GM19455 (cell line): ENCODE results near the gene SLC9A4.
"Not testable (repeated sequence)": the region's sequence is repeated elsewhere in the genome, so short reads cannot be mapped to it uniquely, and the experiment has no call there.

Experiments
- ATAC-seq: cut with Tn5 transposase; IDR thresholded peaks from one replicate; pipeline ENCODE4 v1.9.1; 2021; ENCODE audit not compliant: unreplicated experiment

Gene SLC9A4

DNA sequence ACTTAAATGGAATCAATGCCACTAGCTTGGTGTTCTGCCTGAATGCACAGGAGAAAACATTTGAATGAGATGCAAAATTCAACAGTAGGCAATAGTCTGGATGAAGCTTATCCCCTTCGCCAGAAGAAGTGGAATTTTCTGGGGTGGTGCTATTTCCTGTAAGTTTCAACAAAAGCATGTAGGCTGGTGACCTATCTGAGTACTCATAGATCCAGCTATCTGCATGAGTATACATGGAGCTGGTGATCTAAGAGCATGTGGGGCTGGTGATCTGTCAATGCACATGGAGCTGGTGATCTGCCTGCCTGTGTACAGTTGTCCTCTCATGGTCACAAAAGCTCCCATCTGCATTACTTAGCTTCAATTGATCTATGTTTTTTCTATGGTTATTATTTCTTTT lies 71.2 kb downstream of the SLC9A4 start:
- ATAC-seq: no peak

DNA sequence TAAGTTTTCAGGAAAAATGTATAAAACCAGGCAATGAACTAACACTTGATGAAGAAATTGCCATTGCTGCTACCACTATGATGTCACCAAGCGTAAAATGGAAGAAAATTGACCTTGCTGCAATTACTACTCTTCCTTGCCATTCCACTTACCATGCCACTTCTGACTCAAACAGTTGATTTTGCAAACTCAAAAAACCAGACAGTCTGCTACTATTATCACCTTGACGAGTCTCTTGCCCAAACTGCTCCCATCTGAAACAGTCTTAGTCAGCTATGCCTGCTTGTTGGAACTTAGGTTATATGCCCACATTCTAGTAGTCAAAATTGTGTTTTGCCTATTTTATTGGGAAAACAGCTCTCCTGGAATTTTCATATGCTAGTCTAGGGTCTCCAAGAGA lies 74.4 kb downstream of the SLC9A4 start:
- ATAC-seq: no peak

DNA sequence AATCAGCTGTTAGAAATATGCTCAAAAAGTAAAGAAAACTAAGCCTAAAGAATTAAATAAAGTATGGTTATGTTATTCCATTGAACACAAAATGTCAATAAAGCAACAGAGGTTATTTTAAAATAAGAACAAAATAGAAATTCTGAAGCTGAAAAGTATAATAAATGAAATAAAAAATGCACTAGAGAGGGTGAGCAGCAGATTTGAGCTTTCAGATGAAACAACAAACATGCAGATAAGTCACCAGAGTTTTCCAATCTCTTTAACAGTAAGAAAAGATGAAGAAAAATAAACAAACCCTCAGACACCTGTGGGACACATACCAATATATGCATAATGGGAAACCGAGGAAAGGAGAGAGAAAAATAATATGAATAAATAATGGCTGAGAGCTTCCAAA lies 76.0 kb downstream of the SLC9A4 start:
- ATAC-seq: no peak

DNA sequence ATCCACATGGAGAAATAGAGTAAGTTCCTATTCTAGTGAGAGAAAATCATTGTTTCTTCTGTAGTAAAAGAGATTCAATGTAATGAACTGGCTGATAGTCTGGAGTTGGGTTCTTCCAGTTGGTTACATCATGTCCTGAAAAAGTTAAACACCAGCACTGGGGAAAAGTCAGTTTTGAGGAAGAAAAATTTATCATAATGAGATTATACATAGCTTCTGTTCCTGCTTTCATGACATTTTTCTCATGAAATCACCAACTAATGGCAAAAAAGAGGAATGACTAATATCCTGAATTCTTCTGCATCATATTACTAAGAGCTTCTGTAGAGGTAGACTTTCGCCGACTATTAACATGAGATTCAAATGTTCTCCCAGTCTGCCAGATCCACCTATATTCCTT lies 77.1 kb downstream of the SLC9A4 start:
- ATAC-seq: no peak

DNA sequence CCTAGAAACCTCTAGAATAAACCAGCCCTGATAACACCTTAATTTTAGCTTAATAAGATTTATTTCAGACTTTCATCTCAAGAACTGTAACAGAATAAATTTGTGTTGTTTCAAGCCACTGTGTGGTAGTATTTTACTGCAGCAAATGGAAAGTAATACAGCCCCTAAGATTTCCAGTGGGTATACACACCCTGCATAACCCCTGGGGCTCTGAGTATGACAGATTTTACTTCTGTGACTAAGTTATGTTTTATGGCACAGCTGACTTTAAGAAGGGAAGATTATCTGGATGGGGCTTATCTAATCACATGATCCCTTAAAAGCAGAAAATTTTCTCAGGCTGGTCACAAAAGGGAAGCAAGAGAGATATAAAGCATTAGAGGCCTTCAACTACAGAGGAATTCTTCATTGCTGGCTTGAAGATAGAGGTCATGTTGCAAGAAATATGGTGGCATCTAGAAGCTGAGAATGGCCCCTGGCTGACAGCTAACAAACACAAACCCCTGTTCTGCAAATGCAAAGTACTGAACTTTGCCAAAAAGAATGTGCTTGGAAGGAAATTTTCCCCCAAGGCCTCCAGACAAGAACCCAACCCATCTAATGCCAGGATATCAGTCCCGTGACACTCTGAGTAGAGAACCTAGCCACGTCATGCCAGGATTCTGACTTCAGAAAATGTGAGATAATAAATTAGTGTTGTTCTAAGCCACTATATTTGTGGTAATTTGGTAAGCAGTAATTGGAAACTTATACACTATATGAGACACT lies 78.5 kb downstream of the SLC9A4 start:
- no peak for ATAC-seq

DNA sequence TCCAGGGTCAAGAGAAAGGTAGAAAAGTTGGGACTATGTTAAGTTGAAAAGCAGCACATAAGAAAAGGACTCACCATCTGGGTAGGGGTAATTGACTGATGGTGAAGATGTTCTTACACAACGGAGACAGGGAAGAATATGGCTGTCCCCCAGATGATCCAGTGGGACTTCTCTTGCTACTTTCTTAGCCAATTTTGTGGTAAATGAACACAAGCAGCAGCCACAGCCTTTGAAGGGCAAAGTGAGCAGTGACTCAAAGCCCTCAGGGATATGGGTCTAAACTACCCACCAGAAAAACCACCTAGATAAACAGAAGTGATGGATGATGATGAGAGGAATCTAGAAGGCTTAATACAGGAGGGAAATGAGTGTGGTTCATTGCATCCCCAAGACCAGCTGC lies 80.6 kb downstream of the SLC9A4 start:
- no peak for ATAC-seq

DNA sequence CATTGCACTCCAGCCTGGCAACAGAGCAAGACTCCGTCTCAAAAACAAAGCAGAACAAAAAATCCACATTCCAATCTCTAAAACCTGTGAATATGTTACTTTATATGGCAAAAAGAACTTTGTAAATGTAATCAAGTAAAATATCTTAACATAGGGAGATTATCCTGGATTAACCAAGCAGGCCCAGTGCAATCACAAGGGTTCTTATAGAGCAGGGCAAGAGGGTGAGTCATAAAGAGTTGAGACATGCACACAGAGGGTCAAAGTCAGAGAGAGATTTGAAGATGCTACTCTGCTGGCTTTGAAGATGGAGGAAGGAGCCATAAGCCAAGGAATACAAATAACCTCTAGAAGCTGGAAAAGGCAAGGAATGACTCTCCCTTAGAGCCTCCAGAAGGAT lies 85.4 kb downstream of the SLC9A4 start:
- no peak for ATAC-seq

DNA sequence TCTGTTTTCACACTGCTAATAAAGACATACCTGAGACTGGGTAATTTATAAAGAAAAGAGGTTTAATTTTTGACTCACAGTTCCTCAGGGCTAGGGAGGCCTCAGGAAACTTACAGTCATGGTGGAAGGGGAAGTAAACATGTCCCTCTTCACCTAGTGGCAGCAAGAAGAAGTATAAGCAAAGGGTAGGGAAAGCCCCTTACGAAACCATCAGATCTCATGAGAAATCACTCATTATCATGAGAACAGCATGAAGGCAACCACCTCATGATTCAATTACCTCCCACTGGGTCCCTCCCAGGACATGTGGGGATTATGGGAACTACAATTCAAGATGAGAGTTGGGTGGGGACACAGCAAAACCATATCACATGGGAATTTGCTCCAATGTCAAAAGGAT lies 89.5 kb downstream of the SLC9A4 start:
- not testable (repeated sequence) for ATAC-seq

DNA sequence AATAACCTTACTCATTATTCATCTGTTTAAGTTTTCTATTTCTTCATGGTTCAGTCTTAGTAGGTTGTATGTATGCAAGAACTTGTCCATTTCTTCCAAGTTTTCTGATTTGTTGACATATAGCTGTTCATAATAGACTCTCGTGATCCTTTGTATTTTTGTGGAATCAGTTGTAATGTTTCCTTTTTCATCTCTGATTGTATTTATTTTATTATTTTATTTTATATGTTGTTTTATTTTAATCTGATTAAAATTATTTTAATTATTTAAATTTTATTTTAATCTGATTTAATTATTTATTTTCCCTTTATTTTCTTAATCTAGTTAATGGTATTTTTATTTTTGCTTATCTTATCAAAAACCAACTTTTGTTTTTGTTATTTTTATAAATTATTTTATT lies 102.9 kb downstream of the SLC9A4 start:
- no peak for ATAC-seq

DNA sequence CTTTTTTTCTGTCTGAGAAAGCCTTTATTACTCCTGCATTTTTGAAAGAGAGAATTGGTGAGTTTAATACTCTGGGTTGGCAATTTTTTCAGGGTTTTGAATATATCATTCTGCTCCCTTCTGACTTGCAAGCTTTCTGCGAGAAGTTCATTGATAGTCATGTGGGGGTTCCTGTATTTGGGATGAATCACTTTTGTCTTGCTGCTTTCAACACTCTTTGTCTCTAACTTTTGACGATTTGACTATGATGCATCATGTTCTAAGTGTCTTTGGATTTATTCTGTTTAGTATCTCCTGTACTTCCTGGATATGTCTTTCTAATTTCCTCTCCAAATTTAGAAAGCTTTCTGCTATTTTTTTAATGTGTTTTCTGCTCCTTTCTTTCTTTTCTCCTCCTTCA lies 105.3 kb downstream of the SLC9A4 start:
- no peak for ATAC-seq

DNA sequence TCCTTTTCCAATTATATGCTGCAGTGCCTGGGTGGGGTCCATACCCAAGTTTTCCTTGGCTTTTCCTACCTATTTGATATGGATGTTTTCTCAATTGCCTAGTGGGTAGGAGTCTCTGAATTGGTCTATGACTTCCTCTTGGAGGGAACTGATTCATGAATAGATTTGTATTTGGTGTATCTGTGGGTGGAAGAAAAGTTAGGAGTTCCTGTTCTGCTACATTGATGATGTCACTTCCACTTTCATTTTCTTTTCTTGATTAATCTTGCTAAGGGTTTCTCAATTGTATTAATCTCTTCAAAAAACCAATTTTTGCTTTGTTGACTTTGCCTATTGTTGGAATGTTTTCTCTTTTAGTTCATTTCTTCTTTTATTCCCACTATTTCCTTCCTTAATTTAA lies 108.9 kb downstream of the SLC9A4 start:
- ATAC-seq: no peak

DNA sequence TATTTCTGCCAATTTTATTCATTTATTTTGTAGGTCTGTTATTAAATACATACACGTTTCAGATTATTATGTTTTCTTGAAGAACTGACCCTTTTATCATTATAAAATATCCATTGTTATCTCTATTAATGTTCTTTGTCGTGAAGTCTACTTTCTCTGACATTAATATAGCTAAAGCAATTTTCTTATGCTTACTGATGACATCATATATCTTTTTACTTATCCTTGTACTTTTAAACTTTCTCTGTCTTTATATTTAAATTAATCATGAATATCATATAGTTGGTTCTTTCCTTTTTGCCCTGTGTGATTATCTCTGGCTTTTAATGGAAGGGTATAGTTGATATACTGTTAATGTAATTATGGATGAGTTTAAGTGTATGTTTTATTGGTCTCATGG lies 109.8 kb downstream of the SLC9A4 start:
- ATAC-seq: no peak
